ENCODE results near the gene ARFIP1. TPM values are rescaled to one million over a fixed set of nuclear protein-coding genes. Genes with fewer than 3 reads are reported as not detected.

ARFIP1 gene
- total RNA-seq, 1 donor from 2014 or later = 35.4 TPM

Other genes starting within 250 kb of the ARFIP1 start
- gene FBXW7, start 243.9 kb upstream of the ARFIP1 start, total RNA-seq = 267 TPM
- 0.25 TPM for gene TMEM154, start 100.0 kb upstream of the ARFIP1 start, total RNA-seq
- gene TIGD4, start 224 bp upstream of the ARFIP1 start, total RNA-seq = 2.0 TPM
- gene FHDC1, start 156.4 kb downstream of the ARFIP1 start, total RNA-seq = 7.9 TPM

Measured in temporal lobe (tissue), 1 donor.